ENCODE measurements around the gene STXBP5. TPM values are rescaled to one million over a fixed set of nuclear protein-coding genes. Genes with fewer than 3 reads are reported as not detected.

Gene STXBP5
- total RNA-seq, 6 donors from 2014 or later: 10.5 to 26.5 (median 15.7) TPM

DNA sequence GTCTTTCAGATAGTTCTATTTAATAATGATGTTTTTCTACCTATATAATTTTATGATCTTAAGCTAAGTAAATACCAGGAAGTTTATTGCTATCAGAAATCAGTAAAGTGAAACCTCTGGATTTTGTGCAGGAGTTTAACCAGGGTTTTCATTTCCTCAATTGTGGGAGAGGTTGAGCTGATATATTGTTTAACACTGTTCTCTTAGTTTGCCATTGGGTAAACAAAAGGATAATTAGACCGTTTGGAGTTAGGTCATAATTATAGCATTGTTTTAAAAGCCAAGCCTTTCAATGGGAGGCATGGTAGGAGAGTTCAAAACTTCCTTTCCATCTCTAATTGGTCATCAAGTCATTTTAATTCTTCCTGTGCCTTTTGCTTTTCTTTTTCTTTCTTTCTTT lies 58.7 kb downstream of the STXBP5 start:
- DNase-seq: no peak
- 19 to 29% methylated on average over 1 of the region's 1 CpG for WGBS, 2 donors
- TF ChIP-seq POLR2A (IDR thresholded peaks at IDR 0.05) (no peak), POLR2AphosphoS5 (IDR thresholded peaks at IDR 0.05) (no peak), EP300 (IDR thresholded peaks at IDR 0.05) (no peak)
- TF ChIP-seq, protein P1, sequence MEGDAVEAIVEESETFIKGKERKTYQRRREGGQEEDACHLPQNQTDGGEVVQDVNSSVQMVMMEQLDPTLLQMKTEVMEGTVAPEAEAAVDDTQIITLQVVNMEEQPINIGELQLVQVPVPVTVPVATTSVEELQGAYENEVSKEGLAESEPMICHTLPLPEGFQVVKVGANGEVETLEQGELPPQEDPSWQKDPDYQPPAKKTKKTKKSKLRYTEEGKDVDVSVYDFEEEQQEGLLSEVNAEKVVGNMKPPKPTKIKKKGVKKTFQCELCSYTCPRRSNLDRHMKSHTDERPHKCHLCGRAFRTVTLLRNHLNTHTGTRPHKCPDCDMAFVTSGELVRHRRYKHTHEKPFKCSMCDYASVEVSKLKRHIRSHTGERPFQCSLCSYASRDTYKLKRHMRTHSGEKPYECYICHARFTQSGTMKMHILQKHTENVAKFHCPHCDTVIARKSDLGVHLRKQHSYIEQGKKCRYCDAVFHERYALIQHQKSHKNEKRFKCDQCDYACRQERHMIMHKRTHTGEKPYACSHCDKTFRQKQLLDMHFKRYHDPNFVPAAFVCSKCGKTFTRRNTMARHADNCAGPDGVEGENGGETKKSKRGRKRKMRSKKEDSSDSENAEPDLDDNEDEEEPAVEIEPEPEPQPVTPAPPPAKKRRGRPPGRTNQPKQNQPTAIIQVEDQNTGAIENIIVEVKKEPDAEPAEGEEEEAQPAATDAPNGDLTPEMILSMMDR (IDR thresholded peaks at IDR 0.05): no peak

DNA sequence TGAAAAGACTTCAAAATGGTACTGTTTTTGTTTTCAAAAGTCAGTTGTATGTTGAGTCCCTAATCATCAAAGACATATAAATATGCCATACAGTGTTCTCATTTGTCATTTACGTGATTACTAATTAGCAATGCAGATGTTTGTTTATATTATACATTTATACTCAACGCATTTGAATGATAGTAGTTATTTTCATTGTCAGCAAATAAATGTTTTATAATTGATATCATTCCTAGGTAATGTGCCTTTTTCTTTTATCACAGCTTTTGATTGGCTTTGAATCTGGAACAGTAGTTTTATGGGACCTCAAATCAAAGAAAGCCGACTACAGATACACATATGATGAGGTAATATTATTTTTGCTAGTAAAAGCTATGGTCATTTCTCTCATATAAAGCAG lies 62.6 kb downstream of the STXBP5 start:
- TF ChIP-seq POLR2A (IDR thresholded peaks at IDR 0.05): no peak
- TF ChIP-seq, protein P1 (IDR thresholded peaks at IDR 0.05): no peak
- no peak for TF ChIP-seq POLR2AphosphoS5 (IDR thresholded peaks at IDR 0.05)
- TF ChIP-seq EP300 (IDR thresholded peaks at IDR 0.05): no peak

More for the DNA sequence above, 58.7 kb downstream of the STXBP5 start:
- Histone ChIP-seq H3K4me1 (no peaks in the 10 kb centered on the region), H3K9me3 (no peaks in the 10 kb centered on the region), H3K36me3 (peaks cover 0 to 6% (median 0%) of the 10 kb centered on the region in 4 donors), H3K27me3 (no peaks in the 10 kb centered on the region), H3K4me3 (no peak overlapping the region), H3K27ac (no peak overlapping the region)
- no peak for ATAC-seq (ENCODE audit: low FRiP score in 2 of 2)

DNA sequence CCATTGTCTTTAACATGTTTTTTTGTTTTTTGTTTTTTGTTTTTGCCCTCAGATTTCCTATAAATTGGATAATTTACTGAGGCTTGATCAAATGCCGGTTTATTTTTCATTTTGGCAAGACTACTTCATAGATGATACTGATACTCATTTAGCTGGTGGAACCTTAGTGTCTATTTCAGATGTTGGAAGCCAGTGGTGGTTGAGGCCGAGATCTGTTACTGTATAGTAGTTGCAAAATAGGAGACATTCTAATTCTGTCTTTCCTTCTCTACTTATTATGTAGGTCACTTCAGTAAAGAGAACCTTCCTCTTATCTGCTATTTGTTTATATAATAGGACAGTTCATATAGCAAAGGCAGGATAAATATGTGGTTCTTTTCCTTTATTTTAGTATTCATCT lies 63.4 kb downstream of the STXBP5 start:
- ATAC-seq (ENCODE audit: low FRiP score in 2 of 2) (no peak), DNase-seq (no peak)
- Histone ChIP-seq H3K4me3 (no peak overlapping the region), H3K27me3 (no peaks in the 10 kb centered on the region), H3K9me3 (no peaks in the 10 kb centered on the region), H3K36me3 (peaks cover 0 to 9% (median 0%) of the 10 kb centered on the region in 4 donors), H3K27ac (no peak overlapping the region), H3K4me1 (no peaks in the 10 kb centered on the region)
- TF ChIP-seq, protein P1 (IDR thresholded peaks at IDR 0.05): no peak
- TF ChIP-seq POLR2A (IDR thresholded peaks at IDR 0.05): no peak
- TF ChIP-seq EP300 (IDR thresholded peaks at IDR 0.05): no peak
- no peak for TF ChIP-seq POLR2AphosphoS5 (IDR thresholded peaks at IDR 0.05)
- WGBS, 2 donors: 90 to 96% methylated on average over 2 of the region's 2 CpGs

More for the DNA sequence above, 62.6 kb downstream of the STXBP5 start:
- no peaks in the 10 kb centered on the region for H3K27me3 ChIP-seq
- H3K36me3 ChIP-seq: peaks cover 0 to 9% (median 0%) of the 10 kb centered on the region in 4 donors
- WGBS, 2 donors: 92 to 96% methylated on average over 3 of the region's 3 CpGs
- no peaks in the 10 kb centered on the region for H3K9me3 ChIP-seq
- no peaks in the 10 kb centered on the region for H3K4me1 ChIP-seq
- ATAC-seq (ENCODE audit: low FRiP score in 2 of 2): no peak
- no peak overlapping the region for H3K27ac ChIP-seq
- DNase-seq: no peak
- no peak overlapping the region for H3K4me3 ChIP-seq

DNA sequence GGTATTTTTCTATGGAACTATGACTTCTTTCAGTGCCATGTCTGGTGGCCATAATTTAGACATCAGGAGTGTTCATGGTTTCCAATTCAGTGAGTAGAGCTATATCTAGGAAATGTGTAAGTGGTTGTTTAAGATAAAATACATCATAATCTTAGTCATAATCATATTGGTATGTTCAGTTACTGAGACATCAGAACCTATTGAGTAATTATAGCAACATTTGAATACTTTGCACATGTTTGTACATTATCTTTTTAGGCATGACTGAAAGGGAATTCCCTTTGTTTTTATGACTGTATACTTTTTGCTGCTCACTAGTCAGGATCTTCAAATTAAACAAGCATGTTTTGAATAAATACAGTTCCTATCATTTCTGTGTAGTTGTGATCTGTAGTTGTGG lies 64.0 kb downstream of the STXBP5 start:
- no peak overlapping the region for H3K4me3 ChIP-seq
- H3K27ac ChIP-seq: no peak overlapping the region
- peaks cover 0 to 9% (median 0%) of the 10 kb centered on the region in 4 donors for H3K36me3 ChIP-seq
- TF ChIP-seq, protein P1 (IDR thresholded peaks at IDR 0.05): no peak
- no peak for TF ChIP-seq POLR2A (IDR thresholded peaks at IDR 0.05)
- H3K4me1 ChIP-seq: no peaks in the 10 kb centered on the region
- H3K9me3 ChIP-seq: no peaks in the 10 kb centered on the region
- DNase-seq (no peak), ATAC-seq (ENCODE audit: low FRiP score in 2 of 2) (no peak)
- H3K27me3 ChIP-seq: no peaks in the 10 kb centered on the region

DNA sequence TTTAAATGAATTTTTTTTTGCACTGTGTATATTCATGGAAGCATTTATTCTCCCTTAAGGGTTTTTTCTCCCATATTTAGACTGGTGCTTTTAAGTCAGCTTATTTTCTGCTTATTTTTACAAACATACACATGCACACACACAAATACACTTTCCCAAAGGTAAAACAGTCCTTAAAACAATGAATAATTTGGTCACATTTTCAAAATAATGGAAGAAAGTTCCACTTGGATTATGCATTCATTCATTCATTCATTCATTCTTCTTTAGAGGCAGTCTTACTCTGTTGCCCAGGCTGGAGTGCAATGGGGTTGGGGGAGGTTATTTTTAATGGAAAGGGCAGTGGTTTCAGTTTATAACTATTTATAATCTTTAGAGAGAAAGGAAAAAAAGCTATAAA lies 69.8 kb downstream of the STXBP5 start:
- DNase-seq (no peak), ATAC-seq (ENCODE audit: low FRiP score in 2 of 2) (no peak)
- H3K4me3 ChIP-seq: no peak overlapping the region

More for the DNA sequence above, 69.8 kb downstream of the STXBP5 start:
- TF ChIP-seq POLR2A (IDR thresholded peaks at IDR 0.05) (no peak), POLR2AphosphoS5 (IDR thresholded peaks at IDR 0.05) (no peak), EP300 (IDR thresholded peaks at IDR 0.05) (no peak)
- TF ChIP-seq, protein P1 (IDR thresholded peaks at IDR 0.05): no peak
- Histone ChIP-seq H3K27me3 (no peaks in the 10 kb centered on the region), H3K9me3 (no peaks in the 10 kb centered on the region), H3K27ac (no peak overlapping the region), H3K36me3 (peaks cover 0 to 6% (median 0%) of the 10 kb centered on the region in 4 donors), H3K4me1 (no peaks in the 10 kb centered on the region)

Data from upper lobe of left lung (tissue), 6 donors.